GM18505 (cell line): ENCODE data around the gene AARS2.
"Not testable (repeated sequence)": the region's sequence is repeated elsewhere in the genome, so short reads cannot be mapped to it uniquely, and the experiment has no call there.

Source experiments
- ATAC-seq: cut with Tn5 transposase; IDR thresholded peaks from one replicate; pipeline ENCODE4 v1.9.1; 2021; ENCODE audit not compliant: unreplicated experiment
- POLR2A ChIP-seq: IDR thresholded peaks from 4 replicates; pipeline ENCODE4 v1.6.1; 2011; ENCODE audit warnings: borderline replicate concordance; ENCODE audit not compliant: insufficient read depth, insufficient read length; ENCODE audit errors: extremely low read depth

AARS2 gene

GRCh38 chr6:44316481-44316880, 3.3 kb upstream of the AARS2 start:
- no peak for ATAC-seq
- TF ChIP-seq POLR2A = no peak

DNA sequence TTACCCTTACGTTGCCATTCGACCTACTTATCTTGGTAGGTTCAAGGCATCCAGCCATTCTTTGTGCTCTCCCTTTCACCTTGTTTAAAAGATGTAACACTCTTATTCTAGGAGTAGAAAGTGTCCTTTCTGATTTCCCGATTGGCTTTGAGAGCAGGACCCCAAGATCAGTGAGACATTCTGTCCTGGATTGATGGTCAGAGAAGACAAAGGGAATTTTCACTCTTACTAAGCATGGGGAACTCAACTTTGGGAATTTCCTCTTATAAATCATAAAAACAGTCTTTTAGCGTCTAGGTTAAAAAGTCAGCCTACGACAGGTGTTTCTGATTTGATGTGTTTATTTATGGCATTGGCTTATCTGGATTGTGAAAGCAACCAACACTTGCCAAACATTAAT, 2.8 kb upstream of the AARS2 start:
- TF ChIP-seq POLR2A = no peak
- ATAC-seq = no peak

DNA sequence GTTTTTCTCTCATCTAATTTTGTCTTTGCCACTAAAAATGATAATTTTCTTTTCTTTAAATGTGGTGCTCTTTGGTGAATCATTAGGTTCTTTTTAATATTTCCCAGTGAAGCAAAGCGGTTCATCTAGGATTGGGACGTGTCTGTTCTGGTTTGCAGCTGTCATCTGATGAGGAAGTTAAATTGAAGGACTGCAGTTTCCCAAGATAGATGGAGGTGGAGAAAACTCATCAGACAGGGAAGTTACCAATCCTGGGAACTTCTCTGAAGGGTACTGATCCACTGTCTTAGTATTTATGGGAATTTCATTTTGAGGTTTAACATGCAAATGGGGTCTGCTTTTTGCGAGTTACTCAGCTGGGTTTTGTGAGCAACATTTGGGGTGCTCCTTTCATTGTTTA, 2.4 kb upstream of the AARS2 start:
- ATAC-seq = no peak
- TF ChIP-seq POLR2A = no peak

GRCh38 chr6:44314657-44315056, 1.5 kb upstream of the AARS2 start:
- ATAC-seq = not testable (repeated sequence)

DNA sequence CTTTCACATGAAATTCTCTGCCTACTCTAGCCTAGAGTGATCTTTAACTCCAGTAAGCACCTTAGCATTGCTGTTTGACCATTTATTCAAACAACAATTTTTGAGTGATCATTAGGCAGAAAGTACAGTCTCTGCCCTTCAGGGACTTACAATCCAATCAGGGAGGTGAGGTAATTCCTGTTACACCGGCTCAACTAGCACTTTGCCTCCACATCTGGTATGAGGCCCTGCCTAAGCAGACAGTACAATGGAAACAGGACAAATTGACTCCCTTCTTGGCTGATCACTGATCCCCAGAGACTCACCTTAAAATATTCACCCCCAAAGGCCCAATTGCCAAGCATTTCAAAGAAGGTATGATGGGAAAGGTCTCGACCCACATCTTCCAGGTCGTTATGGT, 1.4 kb downstream of the AARS2 start:
- ATAC-seq = no peak
- no peak for TF ChIP-seq POLR2A

DNA sequence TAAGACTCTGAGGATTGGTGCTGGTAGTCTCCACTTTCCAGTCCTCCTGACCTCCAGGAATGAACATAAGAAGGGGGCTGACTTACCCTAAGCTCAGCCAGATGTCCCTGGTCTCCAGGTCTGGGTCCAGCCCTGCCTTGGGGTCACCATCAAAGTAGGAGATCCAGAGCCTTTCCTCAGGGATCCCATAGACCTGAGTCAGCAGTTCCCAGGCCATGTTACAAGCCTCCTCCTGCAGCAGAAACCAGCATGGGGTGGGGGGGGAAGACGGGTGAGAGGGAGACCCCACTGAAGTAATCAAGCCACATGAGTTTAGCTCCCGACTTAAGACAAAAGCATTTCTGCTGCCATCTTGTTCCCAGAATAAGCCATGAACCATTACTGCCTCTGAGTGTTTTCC, 1.8 kb downstream of the AARS2 start:
- TF ChIP-seq POLR2A = no peak
- ATAC-seq = no peak

- no peak for ATAC-seq
- TF ChIP-seq POLR2A = no peak
Observed at GRCh38 chr6:44310241-44310640, 2.9 kb downstream of the AARS2 start.

- no peak for TF ChIP-seq POLR2A
- no peak for ATAC-seq
Observed at GRCh38 chr6:44309631-44310030, 3.5 kb downstream of the AARS2 start.

- TF ChIP-seq POLR2A = no peak
- ATAC-seq = no peak
Observed at GRCh38 chr6:44309092-44309491, 4.1 kb downstream of the AARS2 start.

DNA sequence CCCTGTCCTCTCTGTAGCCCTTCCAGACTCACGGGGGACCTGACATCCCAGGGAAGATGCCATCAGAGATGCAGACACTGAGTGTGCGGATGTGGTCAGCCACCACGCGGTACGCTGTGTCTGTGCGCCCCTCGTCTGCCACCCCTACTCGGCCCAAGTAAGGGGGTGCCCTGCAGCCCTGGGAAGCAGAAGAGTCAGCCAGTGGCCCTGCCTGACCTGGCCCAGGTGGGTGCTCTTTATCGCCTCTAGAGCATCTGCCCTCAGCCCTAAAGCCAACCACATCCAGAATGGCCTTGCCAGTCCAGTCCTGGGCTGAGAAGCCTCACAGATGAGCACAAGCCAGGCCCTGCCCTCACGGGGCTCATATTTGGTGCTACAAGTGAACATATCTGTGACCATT, 5.9 kb downstream of the AARS2 start:
- no peak for ATAC-seq
- no peak for TF ChIP-seq POLR2A

DNA sequence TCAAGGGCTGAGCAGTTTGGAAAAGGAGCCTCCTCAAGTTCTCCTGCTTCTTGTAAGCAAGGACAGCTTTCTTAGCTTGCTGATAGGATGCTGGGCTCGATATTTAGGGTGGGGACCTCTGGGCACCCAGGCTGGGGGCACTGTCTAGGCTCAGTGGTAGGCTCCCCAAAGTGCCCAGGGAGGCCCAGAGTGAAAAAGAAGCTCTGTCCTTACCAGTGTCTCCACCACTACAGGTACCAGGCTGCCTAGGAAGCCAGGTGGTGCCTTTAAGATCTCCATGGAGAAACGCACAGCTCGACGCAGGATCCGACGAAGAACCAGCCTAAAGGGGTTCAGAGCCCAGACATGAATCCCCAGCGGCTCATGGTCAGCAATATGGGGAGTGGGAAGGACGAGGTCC, 6.4 kb downstream of the AARS2 start:
- no peak for ATAC-seq
- no peak for TF ChIP-seq POLR2A

GRCh38 chr6:44305200-44305725, 7.9 kb downstream of the AARS2 start:
- no peak for ATAC-seq

DNA sequence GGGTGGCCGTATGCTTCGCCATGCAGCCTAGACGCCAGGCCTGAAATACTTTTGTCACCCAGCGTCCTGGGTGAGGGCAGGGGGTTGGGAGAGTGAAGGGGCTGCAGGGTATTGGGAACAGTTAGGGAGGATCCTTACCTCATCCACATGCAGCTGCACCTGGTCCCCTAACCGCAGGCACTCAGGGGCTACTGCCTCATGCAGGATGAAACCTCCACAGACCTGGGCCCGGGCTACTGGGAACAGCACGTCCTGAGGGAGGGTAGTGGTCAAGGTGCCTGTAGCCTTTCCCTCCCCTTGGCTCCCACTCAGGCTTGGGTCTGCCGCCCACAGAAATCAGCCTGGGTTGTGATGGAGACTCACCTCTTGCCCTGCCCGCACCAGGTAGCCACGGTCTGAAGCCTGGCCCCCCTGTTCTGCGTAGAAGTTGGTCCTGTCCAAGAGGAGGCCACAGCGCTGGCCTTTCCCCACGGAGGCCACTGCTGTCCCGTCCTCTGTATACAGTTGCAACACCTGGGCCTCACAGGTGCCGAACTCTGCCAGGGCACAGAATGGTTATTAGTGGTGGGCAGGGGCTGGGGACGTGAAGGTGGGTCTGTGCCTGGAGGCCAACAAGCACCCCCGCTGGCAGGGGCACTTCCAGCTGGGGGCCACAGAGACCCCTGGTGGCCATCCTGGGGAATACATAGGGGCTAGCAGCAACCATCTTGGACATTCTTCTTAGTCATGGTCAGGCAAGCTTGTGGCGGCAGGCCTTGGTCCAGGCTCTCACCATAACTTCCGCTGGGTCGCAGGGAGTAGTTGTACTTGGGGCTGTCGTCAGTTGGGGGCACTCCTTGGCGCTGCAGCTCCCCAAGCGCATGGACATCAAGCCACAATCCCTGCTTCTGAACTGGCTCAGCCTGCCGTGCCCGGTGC, 8.6 kb downstream of the AARS2 start:
- no peak for ATAC-seq
- no peak for TF ChIP-seq POLR2A

More at GRCh38 chr6:44305200-44305725, 7.9 kb downstream of the AARS2 start:
- TF ChIP-seq POLR2A = no peak

GRCh38 chr6:44303842-44304241, 9.3 kb downstream of the AARS2 start:
- TF ChIP-seq POLR2A = no peak
- no peak for ATAC-seq
